Esophagus squamous epithelium (tissue), 4 donors: ENCODE results near the gene ANKRD60.

Experiments
- CTCF ChIP-seq, 6 experiments: fragments of 450-650 bp in 4 of 6; fragments of 200-600 bp in 2 of 6; sonication (generic) in 2 of 6; IDR thresholded peaks; one replicate each; pipeline ENCODE4 v1.5.1; 2016 to 2019; ENCODE audit warnings: antibody characterized with exemption in 6 of 6, mild to moderate bottlenecking in 4 of 6, moderate library complexity in 4 of 6
- POLR2A ChIP-seq, 4 donors: fragments of 450-650 bp; IDR thresholded peaks; one replicate each; pipeline ENCODE4 v1.6.1; 2017; ENCODE audit warnings: antibody characterized with exemption in 4 of 4, mild to moderate bottlenecking in 4 of 4, moderate library complexity in 3 of 4

- TF ChIP-seq CTCF (IDR thresholded peaks at IDR 0.05) (no peak), POLR2A (IDR thresholded peaks at IDR 0.05) (no peak)
Measured at GRCh38 chr20:58215116-58215515, 13.3 kb downstream of the ANKRD60 start.
